Small intestine (tissue), 7 donors: ENCODE measurements around the gene SEMA5A. TPM values are rescaled to one million over a fixed set of nuclear protein-coding genes. Genes with fewer than 3 reads are reported as not detected.

ENCODE experiments used
- DNase-seq, 2 donors: peaks; one replicate each; pipeline versions ENCODE4 v3.0.0 to v3.0.0-alpha.2; 2013
- FAIRE-seq: peaks from 2 replicates; lab custom pipeline; 2012; peaks lifted over from hg19 to GRCh38; lab: Jason Lieb, UNC
- H3K27ac ChIP-seq, 3 donors: one replicate each; pipeline ENCODE4 v1.5.1; 2013; ENCODE audit warnings: low read length in 2 of 3, mild to moderate bottlenecking in 2 of 3, control low read depth in 1 of 3, inconsistent platforms in 1 of 3, low read depth in 1 of 3, moderate library complexity in 1 of 3
- H3K27me3 ChIP-seq, 3 donors: one replicate each; pipeline ENCODE4 v1.6.1; 2013; ENCODE audit warnings: low read length in 3 of 3, inconsistent platforms in 1 of 3; ENCODE audit not compliant: control insufficient read depth in 3 of 3, insufficient read depth in 3 of 3
- H3K36me3 ChIP-seq, 3 donors: one replicate each; pipeline ENCODE4 v1.6.1; 2013; ENCODE audit warnings: low read length in 3 of 3, inconsistent platforms in 1 of 3, low read depth in 1 of 3, mild to moderate bottlenecking in 1 of 3, moderate library complexity in 1 of 3; ENCODE audit not compliant: control insufficient read depth in 3 of 3, insufficient read depth in 2 of 3
- H3K4me1 ChIP-seq, 3 donors: one replicate each; pipeline ENCODE4 v1.6.1; 2013; ENCODE audit warnings: low read length in 2 of 3, inconsistent platforms in 1 of 3, low read depth in 1 of 3, mild to moderate bottlenecking in 1 of 3, moderate library complexity in 1 of 3; ENCODE audit not compliant: control insufficient read depth in 3 of 3, insufficient read depth in 2 of 3
- H3K4me3 ChIP-seq, 3 donors: one replicate each; pipeline ENCODE4 v1.5.1; 2013; ENCODE audit warnings: low read length in 3 of 3, control low read depth in 1 of 3, inconsistent platforms in 1 of 3, low read depth in 1 of 3, mild to moderate bottlenecking in 1 of 3, moderate library complexity in 1 of 3
- H3K9me3 ChIP-seq, 2 donors: one replicate each; pipeline ENCODE4 v1.6.1; 2013; ENCODE audit warnings: low read depth in 1 of 2, low read length in 1 of 2; ENCODE audit not compliant: control insufficient read depth in 2 of 2, insufficient read depth in 1 of 2
- WGBS, 3 donors: extraction: QIAGEN DNeasy Blood & Tissue Kit; methylation state at CpG; one replicate each; pipeline ENCODE4 v1.1.7; 2013; 5-methylcytosine and 5-hydroxymethylcytosine counted together
- polyA plus RNA-seq, 4 donors: library from polyadenylated mRNA; stranded (reverse) in 3 of 4; unstranded in 1 of 4; fragments of 200-250 nt in 3 of 4; fragments of 120-200 nt in 1 of 4; gene quantifications; one replicate each; pipeline versions ENCODE4 v1.2.1 to v1.2.3, GENCODE V29; 2013
- donor health status: healthy with polysubstance abuse.
- donor health status: control.
- donor health status: control.
- donor health status: Bipolar disorder and iron deficiency.
- donor health status: healthy.

Gene SEMA5A
- polyA plus RNA-seq, 4 donors: 0.45 to 11.1 (median 1.2) TPM

DNA sequence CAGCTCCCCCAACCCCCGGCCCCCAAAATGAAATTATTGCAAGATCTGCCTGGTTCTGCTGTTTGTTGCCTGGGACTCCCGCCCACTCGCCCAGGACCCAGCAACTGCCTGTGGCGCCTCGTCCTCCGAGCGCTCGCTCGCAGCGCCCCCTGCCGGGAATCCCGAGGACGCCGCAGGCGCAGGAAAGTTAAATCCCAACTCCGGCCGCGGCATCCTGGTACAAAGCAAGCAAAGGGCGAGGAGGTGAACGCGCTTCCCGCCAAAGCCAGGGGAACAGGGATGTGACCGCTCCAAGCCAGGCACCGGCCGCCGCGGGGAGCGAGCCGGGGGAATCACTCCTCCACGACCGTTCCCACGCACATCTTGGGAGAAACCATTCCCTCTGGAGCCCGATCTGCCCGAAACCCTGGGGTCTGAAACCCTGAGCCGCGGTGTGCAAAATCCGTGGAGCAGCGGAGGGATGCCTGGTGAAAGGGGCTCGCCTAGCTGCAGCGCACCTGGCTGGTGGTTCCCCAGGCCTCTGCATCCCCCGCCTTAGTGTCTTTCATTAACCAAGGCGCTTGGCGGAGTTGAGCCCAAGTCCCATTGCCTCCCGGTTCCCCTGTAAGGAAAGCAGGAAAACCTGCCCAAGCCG, 1.3 kb downstream of the SEMA5A start:
- no peak for FAIRE-seq
- no peaks in the 10 kb centered on the region for H3K9me3 ChIP-seq
- peak overlapping the region; percentile 51 to 97 (median 77) for H3K4me3 ChIP-seq
- 1 to 2% (median 2%) methylated on average over 45 of the region's 45 CpGs for WGBS, 3 donors
- peak; percentile 86 to 92 for DNase-seq
- H3K4me1 ChIP-seq: peaks cover 0 to 5% (median 0%) of the 10 kb centered on the region in 3 donors
- peaks cover 0 to 3% (median 0%) of the 10 kb centered on the region in 3 donors for H3K27me3 ChIP-seq
- H3K36me3 ChIP-seq: peaks cover 0 to 6% (median 0%) of the 10 kb centered on the region in 3 donors
- peak overlapping the region in 2 of 3 donors; percentile 40 to 68 for H3K27ac ChIP-seq

DNA sequence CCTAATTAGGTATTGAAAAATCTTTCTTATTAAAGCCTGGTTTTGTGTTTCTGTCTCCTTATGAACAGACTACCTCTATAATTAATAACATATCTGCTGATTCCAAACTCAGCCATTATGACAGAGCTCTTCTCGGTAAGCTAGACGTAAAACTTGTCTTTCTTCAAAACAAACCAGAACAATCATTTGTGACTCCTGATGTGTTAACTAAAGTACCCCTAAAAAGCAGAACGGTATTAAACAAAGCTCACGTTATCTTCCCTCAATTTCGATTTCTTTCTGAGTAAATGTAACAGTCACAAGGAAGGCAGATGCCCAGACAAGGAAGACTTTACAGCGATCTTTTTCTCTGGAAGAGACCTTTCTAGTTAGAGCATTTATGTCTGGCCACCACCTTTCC, 1.8 kb downstream of the SEMA5A start:
- H3K27me3 ChIP-seq: peaks cover 0 to 3% (median 0%) of the 10 kb centered on the region in 3 donors
- peaks cover 0 to 4% (median 0%) of the 10 kb centered on the region in 3 donors for H3K36me3 ChIP-seq
- peaks cover 0 to 5% (median 0%) of the 10 kb centered on the region in 3 donors for H3K4me1 ChIP-seq
- FAIRE-seq (peak; percentile 5), DNase-seq (no peak)
- WGBS, 3 donors: 9 to 15% (median 11%) methylated on average over 6 of the region's 6 CpGs
- H3K4me3 ChIP-seq: peak overlapping the region; percentile 19 to 97 (median 77)
- H3K27ac ChIP-seq: peak overlapping the region in 2 of 3 donors; percentile 13 to 68
- H3K9me3 ChIP-seq: no peaks in the 10 kb centered on the region

DNA sequence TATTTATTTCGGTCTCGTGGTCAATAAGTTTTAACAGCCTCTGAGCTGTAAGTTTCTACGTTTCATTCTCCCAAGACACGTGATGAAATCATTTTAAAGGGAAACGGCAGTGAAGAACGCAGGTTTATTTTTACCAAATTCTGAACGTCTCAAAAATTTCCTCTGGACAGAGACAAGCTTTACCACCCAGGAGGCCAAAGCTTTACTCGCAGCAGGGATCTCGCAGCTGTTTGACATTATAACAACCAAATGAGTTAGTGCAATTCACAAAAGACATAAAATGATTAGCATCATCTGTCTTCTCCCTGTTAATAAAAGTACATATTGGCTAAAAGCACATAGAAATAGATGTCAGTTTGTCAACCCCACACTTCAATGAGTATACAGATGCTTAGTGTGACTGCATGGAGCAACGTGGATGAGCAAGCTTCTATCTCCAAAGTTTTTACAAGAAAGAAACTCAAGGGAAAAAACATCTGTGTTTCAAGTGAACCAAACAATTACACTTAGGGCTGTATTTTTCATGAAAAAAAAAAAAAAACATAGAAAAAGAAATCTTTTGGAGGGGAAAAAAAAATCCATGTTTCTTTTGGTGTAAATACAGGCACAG, 2.5 kb downstream of the SEMA5A start:
- FAIRE-seq: no peak
- H3K36me3 ChIP-seq: peaks cover 0 to 2% (median 0%) of the 10 kb centered on the region in 3 donors
- H3K27ac ChIP-seq: peak overlapping the region in 2 of 3 donors; percentile 13 to 74
- H3K9me3 ChIP-seq: no peaks in the 10 kb centered on the region
- H3K4me1 ChIP-seq: peaks cover 0 to 5% (median 0%) of the 10 kb centered on the region in 3 donors
- no peak overlapping the region for H3K4me3 ChIP-seq
- peaks cover 0 to 3% (median 0%) of the 10 kb centered on the region in 3 donors for H3K27me3 ChIP-seq
- 61 to 72% (median 71%) methylated on average over 10 of the region's 10 CpGs for WGBS, 3 donors
- no peak for DNase-seq

DNA sequence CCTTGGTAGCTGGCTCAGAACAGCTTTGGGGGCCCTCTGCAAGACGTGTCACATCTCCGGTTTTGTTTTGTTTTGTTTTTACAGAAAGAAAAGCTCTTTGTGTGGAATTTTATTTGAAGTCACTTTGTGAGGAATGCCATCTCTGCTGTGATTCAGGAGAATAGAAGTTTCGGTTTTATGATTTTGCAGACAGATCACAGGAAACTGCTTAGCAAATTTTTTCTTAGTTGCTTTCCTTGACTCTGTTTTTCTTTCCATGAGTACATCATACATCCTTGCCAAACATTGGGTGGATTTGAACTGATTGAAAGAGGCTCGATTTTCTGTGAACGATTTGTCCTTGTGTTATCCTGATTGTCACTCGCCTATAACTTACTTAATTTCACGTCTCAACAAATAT, 5.1 kb downstream of the SEMA5A start:
- H3K4me1 ChIP-seq: no peaks in the 10 kb centered on the region
- DNase-seq (no peak), FAIRE-seq (no peak)
- H3K27me3 ChIP-seq: peaks cover 0 to 3% (median 0%) of the 10 kb centered on the region in 3 donors
- no peak overlapping the region for H3K4me3 ChIP-seq
- H3K27ac ChIP-seq: peak overlapping the region in 1 of 3 donors; percentile 27
- H3K9me3 ChIP-seq: no peaks in the 10 kb centered on the region
- peaks cover 0 to 2% (median 0%) of the 10 kb centered on the region in 3 donors for H3K36me3 ChIP-seq
- 50 to 74% (median 65%) methylated on average over 7 of the region's 7 CpGs for WGBS, 3 donors

DNA sequence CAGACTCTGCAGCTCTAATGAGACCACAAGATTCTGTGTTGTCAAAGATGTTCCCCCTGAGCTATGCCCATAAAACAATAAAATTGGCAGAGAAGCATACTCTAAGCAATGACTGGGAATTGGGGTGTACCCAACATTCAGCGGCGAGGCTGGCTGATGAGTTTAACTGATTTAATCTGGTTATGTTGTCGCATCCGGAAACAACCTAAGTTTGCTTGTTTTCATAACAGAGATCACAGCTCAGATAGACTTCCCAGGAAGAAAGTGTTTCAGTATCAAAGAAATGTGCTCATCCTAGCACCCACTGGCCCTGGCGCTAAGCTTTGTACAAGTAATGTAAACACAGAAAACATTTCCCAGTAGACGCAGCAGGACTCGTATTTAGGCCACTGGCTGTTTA, 7.4 kb downstream of the SEMA5A start:
- no peak for DNase-seq
- no peak for FAIRE-seq
- no peak overlapping the region for H3K4me3 ChIP-seq
- peaks cover 0 to 2% (median 0%) of the 10 kb centered on the region in 3 donors for H3K36me3 ChIP-seq
- no peak overlapping the region for H3K27ac ChIP-seq
- no peaks in the 10 kb centered on the region for H3K27me3 ChIP-seq
- 66 to 79% (median 70%) methylated on average over 7 of the region's 7 CpGs for WGBS, 3 donors
- no peaks in the 10 kb centered on the region for H3K4me1 ChIP-seq
- H3K9me3 ChIP-seq: no peaks in the 10 kb centered on the region

DNA sequence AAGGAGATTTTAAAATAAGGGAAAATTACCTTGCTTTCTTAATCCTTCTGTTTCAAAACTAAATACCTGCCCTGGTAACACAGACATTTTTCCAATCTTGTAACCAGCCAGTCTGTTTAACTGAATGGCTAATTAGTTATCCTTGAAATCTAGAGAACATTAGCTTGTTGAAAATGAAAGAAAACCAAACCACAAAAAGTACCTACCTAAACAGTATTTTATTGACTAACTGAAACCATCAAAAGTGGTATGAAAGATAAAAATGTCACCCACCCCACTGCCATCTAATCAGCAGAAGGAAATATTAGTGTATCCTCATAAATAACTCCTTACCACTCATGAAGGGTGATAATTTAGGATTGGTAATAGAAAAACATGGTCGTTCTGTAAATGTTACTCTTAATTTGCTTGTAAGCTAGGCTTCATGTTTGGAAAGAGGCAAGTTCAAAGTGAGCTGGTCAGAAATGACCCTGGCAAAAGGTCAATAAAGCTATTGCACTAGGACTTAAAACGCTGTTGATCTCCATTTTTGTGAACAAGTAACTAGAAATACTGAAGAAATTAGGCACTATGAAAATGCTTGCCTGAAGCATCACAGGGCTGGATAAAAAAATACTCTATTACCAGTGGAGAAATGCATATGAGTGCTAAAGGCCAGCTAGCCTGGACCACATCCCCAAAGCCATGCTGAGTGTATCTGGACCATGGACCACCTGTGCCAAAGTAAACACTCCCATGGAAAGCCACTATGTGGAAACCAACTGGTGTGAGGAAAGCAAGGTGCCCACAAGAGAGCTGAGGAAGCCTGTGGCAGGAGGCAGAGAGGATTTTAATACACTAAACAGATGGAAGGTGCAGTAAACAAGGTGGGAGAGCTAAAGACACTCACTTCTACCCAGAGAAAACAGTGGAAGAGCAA, 8.4 kb downstream of the SEMA5A start:
- no peak overlapping the region for H3K27ac ChIP-seq
- FAIRE-seq: no peak
- no peaks in the 10 kb centered on the region for H3K4me1 ChIP-seq
- peaks cover 0 to 2% (median 0%) of the 10 kb centered on the region in 3 donors for H3K36me3 ChIP-seq
- no peaks in the 10 kb centered on the region for H3K27me3 ChIP-seq
- 77 to 81% (median 80%) methylated on average over 2 of the region's 2 CpGs for WGBS, 3 donors
- DNase-seq: no peak
- H3K4me3 ChIP-seq: no peak overlapping the region
- no peaks in the 10 kb centered on the region for H3K9me3 ChIP-seq

DNA sequence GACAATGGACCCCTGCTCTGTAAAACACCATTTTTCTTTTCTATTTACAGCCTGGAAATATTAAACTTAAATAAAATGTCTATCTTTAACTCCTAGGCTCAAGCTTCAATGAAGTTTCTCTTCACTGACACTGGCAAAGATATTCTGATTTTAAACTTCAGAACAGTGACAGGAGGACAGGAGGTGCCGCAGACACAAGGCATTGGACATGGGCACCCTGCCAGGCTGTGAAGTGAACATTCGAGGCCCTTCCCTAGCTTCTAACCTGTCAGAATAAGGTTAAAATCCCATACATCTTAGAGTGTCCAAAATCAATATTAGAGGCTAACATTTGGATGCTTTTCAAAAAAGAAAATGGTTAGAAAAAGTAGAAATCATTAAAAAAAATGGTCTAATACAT, 9.2 kb downstream of the SEMA5A start:
- no peak for FAIRE-seq
- peaks cover 0 to 2% (median 0%) of the 10 kb centered on the region in 3 donors for H3K36me3 ChIP-seq
- H3K27ac ChIP-seq: no peak overlapping the region
- H3K4me1 ChIP-seq: no peaks in the 10 kb centered on the region
- H3K27me3 ChIP-seq: no peaks in the 10 kb centered on the region
- no peak for DNase-seq
- 73 to 84% (median 76%) methylated on average over 2 of the region's 2 CpGs for WGBS, 3 donors
- H3K9me3 ChIP-seq: no peaks in the 10 kb centered on the region
- H3K4me3 ChIP-seq: no peak overlapping the region

DNA sequence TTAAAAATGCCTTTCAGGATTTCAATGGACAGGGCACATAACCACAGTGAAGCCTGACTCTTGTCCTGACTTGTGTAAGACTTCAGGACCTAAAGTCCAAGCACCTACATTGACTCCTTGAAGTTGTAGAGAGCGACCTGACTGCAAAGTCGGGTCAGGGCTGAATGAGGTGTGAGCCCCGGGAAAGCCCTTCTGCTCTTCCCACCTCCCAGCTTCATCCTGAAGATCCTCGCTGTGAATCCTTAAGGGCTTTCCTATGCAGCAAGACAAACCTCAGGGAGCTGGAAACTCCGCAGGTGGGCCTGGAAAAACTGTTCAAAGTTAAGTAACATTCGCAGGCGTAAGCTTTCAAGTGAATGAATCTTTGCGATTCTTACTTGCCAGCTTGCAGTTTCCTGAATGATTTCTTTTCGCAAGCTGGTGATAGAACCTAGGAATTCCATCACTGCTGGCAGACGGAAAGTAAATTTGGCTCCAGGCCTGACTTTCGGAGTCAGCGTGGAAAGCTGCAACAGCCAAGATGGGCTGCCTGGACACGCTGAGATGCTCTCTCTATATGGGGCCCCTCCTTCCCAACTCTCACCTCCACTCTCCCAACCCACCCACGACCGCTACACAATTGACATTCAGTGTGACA, 10.9 kb downstream of the SEMA5A start:
- DNase-seq (no peak), FAIRE-seq (no peak)
- no peaks in the 10 kb centered on the region for H3K9me3 ChIP-seq
- no peak overlapping the region for H3K27ac ChIP-seq
- no peaks in the 10 kb centered on the region for H3K36me3 ChIP-seq
- no peaks in the 10 kb centered on the region for H3K27me3 ChIP-seq
- H3K4me1 ChIP-seq: no peaks in the 10 kb centered on the region
- 84 to 93% (median 89%) methylated on average over 15 of the region's 15 CpGs for WGBS, 3 donors
- no peak overlapping the region for H3K4me3 ChIP-seq
